ENCODE data around the gene MRM2.

MRM2 gene

DNA sequence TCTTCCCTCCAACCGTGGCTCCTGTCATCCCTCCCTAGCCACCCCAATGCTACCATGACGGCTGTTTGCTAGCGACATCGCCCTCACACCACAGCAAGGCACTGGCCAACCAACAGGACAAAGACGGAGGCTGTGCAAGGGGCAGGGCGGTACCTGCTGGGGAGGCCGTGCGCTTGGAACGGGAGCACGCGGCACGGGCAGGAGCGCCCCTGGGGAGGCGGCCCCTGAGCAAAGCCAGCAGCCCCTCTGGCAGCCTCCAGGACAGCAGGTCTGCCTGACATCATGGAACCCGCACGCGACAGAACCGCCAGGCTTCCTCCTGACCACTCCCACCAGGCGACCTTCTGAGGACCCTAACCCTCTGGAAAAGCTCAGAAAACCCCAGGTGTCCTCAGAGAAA lies 22.0 kb downstream of the MRM2 start:
- DNase-seq, result no peak

DNA sequence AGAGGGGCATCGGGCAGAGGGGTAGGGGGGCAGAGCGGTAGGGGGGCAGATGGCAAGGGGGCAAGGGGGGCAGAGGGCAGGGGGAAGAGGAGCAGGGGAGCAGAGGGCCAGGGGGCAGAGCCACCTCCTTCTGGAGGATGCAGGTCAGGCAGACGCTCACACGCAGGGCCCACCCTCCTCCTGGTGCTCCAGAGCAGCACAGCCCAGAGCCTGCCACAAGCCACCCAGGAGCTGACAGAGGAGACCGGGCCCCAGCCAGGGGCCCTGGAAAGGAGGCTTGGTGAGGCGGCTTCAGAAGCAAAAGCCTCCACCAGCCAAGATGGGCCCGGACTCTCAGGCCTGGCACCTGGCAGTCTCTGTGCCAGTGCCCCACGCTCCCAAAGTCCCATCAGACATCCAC lies 22.4 kb downstream of the MRM2 start:
- no peak for DNase-seq

DNA sequence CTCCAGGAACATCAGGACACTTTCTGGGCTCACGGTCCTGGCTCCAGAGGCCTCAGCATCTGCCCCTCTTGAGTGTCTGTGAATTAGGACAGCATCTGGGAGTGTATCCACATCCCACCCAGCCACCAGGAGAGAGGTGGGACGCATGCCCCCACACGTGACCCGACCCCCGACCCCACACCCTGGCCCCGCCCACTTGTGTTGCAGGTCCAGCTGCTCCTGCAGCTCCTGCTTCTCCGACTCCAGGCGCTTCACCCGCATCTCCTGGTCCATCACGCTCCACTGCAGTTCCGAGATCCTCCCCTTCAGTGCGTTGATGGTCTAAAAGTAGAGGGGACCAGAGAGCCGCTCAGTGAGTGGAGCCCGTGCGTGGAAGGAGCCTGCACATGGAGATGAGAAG lies 22.9 kb downstream of the MRM2 start:
- no peak for DNase-seq

DNA sequence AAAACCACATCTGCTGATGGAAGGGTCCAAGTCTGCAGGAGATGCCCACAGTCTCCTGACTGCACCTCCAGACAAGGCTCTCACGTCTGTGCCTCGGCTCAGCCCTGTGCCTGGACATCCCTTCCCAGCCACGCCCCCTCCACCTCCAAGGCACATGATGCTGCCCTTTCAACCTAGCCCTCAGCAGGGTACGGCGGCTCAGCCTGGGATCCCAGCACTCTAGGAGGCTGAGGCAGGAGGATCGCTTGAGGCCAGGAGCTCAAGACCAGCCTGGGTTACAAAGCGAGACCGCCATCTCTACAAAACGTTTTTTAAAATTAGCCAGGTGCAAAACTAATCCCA lies 23.6 kb downstream of the MRM2 start:
- no peak for DNase-seq

DNA sequence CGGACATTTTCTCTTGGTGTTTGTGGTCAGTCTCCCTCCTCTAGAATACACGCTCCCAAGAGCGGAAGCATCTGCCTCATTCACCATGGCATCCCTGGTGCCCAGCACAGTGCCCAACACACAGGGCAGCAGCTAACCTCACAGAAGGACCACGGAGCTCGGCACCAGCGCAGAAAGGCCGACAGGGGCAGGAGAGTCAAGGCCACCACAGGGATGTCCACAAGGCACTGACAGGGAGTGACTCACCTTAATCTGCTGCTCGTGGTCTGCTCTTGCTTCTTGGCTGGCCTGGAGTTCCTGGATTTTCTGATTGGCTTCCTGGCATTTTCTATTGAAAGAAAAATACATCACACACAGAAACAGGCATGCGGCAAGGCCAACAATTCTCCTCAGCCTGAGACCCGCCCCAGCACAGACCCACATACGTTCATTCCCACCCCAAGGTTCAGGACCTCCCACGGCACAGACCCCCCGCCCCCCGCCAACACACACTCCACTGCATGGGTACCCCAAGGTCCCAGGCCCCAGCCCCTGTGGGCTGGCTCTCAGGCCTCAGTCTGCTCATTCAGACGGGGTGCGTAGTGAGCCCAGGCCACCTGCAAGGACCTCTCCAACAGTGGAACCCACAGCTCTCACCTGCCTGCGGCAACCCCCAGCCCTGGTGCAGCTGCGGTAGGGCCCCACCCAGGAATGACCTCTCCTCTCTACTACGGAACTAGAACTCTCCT lies 24.1 kb downstream of the MRM2 start:
- DNase-seq, result no peak

DNA sequence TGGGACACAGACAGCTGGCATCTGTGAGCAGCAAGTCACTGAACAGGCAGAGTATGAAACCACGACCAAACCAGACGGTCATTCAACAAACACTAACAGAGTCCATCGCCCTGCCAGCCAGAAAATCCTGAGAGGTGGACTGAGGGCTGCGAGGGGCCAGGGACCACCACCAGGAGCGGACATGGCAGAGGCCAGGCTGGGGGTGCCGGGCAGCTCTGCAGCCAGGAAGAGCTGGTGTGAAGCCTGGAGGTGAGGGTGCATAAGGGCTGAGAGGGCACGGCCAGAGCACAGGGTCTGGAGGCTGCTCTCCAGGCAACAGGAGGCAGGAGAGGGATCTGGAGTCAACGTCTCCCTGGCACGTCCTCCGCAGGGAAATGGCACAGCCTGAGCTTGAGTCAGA lies 24.8 kb downstream of the MRM2 start:
- no peak for DNase-seq

DNA sequence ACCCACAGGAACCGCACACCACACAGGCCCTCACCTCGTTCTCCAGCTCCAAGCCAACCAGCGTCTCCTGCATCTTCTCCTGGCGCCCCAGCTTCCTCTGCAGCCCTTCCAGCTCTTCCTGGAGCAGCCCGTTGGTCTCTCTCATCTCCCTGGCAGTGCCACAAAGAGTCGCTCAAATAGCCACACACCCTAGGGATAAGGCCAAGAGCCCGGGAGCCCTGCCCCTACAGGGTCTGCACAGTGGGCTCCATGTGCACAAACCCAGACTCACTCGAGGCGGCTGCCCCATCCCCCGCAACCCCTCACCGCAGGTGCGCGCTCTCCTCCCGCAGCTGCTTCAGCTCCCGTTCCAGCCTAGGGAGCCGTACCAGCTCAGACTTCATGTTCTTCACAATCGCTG lies 26.2 kb downstream of the MRM2 start:
- no peak for DNase-seq

DNA sequence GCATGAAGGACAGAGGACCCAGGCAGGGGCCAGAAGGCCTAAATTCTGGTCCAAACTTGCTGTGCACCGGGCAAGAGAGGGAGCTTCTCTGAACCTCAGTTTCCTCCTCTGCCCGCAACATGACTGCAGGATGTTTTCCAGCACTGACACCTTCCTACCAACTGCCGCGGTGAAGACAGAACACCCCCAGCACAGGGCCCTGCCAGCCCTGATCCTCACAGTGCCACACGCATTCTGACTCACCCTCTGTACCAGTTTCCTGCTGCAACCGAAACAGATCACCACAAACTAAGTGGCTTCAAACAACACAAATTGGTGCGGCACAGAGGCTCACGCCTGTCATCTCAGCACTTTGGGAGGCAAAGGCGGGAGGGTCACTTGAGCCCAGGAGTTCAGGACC lies 27.4 kb downstream of the MRM2 start:
- DNase-seq, result no peak

DNA sequence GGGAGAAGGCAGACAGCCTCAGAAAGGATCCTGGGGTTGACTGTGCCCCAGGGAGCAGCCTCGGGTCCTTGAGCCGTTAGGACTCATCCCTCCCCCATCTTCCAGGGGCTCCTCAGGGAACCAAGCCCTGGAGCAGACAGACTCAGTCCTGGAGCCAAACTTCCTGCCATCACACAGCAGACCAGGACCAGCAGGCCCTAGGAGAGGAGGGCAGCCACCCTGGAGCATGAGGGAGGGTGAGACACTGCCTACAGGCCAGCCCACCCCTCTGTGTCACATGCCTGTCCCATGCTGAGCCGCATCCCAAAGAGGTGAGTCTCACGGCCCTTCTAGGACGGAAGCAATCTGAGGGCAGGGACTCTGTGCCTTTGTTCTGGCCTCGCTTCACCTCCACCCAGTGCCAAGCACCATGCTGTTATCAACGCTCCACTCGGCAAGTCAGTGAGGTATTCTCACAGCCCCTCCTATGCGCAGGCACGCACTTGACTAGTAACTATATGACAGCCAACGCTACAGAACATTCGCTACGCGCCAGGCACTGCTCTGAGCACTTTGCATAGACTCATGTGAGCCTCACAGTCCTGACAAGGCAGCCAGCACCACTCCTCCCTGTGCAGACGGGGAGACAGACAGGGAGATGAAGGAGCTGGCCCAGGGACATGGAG lies 28.3 kb downstream of the MRM2 start:
- no peak for DNase-seq

DNA sequence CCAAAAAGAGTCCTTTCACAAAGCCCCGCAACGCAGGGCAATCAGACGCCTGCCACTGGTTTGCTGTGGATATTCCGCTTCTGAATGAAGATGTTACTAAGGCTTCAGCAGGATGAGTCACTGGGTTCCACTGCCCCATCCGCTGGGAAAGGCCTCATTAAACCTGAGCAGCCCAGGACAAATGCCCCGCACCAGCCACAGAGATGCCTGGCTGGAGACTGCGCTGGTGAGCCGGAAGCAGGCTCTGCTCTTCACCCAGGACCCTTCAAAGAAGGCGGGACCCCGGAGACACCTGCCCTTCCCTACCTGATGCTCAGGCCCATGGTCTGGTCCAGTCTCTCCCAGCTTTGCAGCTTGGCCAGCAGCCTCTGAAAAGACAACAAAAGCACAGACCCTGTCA lies 29.1 kb downstream of the MRM2 start:
- DNase-seq, result no peak

DNA sequence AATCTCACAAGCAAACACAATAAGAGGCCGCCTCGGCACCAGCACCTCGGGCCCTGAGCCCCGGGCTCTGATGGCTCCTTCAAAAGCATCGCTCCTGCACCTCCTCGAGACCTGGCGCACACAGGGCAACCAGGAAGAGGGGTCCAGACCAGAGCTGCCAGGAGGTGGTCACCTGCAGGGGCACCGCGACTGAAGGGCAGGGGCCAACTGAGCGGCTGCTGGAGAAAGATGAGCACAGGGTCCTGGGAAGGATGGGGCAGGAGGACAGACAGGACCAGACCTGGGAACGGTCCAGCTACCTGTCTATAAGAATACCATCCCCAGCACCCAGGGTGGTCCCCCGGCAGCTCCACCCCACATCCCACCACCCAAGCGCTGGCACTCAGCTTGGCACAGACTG lies 30.1 kb downstream of the MRM2 start:
- no peak for DNase-seq

DNA sequence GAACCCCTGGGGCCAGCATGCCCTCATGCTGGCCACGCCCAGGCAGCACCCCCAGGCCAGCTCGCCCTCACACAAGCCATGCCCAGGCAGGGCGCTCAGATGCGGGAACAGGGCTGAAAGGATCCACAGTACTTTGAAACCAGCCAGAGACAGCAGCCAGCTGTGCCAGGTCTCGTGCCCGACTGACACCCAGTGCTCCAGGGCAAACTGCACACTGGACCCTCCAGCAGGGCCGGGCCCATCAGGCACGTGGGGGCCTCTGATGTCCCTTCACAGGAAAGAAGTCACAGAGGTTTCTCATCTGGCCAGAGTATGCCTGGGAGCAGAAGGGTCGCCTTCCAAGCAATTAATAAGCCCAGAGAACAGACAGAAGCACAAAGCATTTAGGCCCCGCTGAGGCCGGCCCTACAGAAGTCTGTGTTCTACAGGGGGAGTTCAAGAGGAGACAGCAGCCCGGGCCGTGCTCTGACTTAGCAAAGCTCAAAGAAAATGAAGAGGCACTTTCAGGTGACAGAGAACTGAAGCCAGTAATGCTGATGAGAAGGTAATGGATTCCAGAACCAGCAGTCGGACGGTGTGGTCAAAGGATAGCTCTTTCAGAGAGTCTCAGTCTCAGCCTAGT lies 30.6 kb downstream of the MRM2 start:
- no peak for DNase-seq

DNA sequence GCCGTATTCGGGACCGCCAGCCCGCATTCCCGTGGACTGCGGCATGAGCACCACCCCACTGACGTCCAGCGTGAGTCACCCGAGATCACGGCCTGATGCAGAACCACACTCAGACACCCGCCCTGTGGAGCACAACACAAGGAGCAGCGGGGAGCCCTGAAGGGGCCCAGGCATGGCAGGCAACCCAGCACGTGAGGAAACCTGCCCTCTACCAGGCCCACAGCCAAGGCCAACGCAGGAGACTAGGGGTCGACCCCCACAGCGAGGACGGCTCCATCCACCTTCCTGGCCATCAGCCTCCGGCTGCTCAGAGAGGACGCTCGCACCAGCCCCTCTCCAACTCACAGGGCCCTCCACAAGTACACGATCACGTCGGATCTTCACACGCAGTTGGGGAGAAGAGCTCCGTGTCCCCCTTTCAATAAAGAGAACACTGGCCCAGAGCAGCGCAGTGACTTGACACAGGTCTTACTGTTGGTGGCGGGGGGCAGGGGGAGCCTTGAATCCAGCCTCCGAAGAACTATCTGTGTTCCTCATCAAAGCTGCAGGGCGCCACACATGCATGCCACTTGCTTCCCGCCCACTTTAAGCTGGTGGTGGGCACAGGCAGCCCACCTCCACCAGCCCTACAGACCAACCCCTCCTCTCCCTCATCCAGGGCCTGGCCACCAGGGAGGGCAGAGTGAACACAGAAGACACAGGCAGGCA lies 31.3 kb downstream of the MRM2 start:
- no peak for DNase-seq

DNA sequence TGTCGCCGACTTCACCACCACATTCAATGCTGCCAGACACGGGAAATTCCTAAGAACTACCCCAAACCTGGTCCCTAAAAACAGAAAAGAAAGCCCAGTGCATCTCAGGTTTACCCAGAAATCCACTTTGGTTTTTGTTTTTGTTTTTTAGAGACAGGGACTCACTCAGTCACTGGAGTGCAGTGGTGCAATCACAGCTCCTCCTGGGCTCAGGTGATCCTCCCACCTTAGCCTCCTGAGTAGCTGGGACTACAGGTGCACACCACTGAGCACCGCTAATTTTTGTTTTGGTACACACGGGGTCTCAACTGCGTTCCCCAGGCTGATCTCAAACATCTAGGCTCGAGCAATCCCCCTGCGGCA lies 32.1 kb downstream of the MRM2 start:
- no peak for DNase-seq

DNA sequence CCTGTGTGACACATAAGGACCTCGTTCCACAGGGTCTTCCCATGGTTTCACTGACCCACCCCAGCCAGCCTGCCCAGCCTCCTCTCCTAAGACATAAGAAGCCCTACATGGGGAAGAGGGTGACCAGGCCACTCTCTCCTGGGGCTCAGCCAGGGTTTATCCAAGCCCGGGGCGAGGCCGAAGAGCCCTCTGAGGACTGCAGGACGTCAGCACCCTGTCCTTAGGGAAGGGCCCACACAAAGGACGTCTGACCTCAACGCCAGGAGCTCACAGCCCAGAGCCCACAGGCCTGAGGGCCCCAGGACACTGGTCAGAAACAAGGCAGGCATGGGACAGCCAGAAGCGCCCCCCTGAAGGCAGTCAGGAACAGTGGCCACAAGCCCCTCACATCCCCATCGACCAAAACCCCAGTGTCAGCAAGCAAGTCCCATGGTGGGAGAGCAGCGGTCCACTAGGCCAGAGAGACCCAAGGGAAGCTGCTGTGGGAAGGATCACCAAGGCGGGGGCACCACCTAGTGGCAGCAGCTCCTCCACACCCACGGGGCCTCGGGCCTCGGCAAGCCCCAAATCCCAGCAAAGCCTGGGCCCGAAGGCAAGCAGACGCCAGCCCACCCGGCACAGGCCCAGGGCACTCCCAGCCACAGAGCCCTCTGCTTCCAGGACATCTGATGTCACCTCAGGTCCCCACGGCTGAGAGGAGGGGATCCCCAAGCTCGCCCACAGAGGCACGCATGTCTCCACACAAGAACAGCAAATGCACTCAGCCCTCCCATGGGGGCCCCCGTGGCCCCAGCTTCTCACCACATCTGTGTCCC lies 32.7 kb downstream of the MRM2 start:
- DNase-seq, result no peak

DNA sequence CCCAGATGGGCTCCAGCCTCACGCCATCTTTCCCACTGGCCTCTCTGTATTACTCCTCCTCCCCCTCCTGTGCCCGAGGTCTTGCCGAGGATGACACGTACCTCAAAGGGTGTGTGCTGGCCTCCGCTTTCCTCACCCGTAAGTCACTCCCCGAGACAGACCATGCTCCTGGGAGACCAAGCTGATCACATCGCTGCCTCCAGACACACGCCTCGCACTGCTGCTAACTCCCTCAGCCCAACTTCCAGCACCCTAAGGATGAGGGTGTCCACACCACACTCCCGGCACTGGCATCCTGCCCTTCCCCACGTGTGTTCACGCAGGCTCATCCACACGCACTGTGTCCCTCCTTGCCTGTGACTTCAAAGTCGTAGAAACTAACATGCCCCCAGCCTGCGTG lies 33.3 kb downstream of the MRM2 start:
- DNase-seq, result no peak

DNA sequence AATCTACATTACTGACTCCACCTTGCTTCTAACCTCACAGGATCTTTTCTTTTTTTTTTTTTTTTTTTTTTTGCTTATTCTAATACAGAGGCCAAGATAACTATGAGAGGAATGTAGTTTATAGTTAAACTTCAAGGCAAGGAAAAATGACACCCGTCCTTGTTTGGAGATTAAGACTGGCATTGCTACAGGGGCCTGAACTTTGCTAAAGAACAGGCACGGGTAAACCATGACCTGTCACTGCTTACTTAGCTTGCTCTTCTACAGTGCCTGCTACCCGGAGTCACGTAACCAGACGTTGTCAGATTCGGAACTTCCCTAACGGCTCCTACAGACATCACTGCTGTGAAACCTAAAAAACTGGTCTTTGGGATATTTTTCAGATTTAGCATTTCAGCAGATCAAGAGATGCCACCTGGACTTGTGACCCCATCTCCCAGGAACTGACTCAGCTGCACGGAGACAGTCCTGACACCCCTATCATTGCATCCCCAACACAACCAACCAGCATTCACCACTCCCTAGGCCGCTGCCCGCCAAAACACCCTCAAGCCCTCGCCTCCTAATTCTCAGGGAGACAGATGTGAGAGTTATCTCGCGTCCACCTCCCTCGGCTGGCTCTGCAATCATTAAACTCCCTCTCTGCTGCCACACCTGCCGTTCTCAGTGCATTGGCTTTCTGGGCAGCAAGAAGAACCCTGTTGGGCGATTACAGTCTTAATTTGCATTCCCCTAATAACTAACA lies 36.8 kb downstream of the MRM2 start:
- DNase-seq, result no peak

DNA sequence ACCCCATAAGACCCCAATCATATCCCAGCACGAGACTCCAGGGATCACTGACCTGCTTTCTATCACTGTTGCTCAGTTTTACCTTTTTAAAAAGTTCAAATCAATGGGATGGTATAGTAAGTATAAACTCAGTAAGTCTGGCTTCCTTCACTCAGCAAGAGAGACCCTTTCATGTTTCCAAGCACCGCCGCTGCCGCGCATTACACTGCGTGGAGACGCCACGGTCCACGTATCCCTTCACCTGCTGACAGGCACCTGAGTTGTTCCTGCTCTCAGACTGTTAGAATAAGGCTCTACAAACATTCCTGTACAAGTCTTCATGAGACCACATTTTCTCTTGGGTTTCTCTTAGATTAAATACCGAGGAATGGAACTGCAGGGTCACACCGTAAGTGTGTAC lies 37.6 kb downstream of the MRM2 start:
- no peak for DNase-seq

DNA sequence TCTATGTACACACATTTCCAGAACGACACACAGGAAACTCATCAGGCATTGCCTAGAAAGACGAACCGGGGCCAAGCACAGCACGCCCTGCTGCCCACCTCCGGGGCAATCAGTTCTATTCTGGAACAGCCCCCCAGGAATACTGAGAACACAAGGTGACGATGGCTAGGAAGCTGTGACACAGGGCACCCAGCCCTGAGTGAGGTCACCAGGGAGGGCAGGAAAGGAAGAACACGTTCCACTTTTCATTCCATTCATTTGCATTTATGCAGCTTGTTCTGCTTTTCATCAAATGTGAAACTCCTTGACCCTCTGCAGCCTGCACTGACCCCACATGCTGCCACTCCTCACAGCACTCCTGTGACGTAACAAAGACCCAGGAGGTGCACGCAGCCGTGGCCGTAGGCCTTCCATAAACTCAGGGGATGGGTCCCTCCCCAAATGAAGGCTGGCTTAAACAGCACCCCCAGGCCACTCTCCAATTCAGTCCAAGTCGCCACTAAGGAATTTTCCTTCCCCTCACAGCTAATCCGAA lies 38.2 kb downstream of the MRM2 start:
- no peak for DNase-seq

DNA sequence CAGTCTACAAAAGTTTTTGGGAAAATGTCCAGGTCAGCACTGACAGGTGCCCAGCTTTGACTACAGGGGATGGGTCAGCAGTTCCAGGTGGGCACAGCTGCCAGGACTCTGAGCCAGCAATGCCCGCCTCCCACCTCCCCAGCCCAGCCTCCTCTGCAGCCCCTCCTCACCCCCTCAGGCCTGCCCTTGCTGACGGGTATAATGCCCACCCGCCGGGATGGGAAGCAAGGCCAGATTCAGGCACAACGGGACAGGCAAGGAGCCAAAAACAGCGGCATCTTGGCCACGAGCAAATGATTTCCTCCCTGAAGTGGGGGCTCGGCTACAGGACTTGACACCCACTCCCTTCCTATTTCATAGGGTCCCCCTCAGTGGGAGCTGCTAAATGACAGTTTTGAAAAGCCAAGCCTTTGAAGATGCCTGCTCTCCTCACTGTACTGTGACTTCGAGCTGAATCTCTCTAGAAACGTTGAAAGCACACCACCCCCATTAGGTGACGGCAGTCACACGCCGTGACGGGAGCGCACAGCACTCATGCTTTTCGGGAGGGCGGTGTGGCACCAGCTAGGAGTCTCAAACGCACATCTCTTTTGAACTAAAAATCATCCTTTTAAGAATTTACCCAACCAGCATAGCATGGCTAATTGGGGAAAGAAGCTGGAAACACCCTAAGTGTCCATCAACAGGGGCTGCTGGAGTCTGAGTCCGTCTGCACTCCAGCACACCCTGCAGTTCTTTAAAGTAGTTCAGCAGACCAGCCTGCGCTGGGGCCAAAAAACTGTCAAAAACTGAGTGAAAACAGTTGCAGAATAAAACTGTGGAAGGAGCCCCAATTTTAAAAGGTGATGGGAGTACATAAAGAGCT lies 38.9 kb downstream of the MRM2 start:
- no peak for DNase-seq

DNA sequence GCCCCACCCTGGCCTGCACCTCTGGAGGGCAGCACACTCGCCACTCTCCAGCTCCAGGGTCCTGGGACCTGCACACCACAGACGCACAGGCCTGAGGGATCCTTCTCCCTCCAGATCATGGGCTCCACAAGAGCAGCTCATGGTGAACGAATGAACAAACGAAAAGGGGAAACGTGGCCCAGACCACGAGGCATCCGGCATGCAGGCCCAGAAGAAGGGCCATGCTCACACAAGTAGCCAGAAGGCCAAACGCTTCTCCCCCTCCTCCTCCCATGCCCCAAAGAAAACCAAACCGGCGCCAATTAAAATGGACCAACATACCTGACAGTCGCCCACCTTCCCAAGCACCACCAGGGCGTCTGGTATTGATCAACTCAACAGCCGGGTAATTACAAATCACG lies 39.6 kb downstream of the MRM2 start:
- DNase-seq, result no peak
